WERI-Rb-1 (cell line): Measurements from ENCODE around the gene NBAS.

Source experiments
- DNase-seq: peaks from one replicate; pipeline ENCODE4 v3.0.0-alpha.2; 2020
- H3K27ac ChIP-seq: fragments of 250-450 bp; sonication (Bioruptor Pico); 2 replicates; pipeline ENCODE4 v1.5.1; 2020; ENCODE audit warnings: mild to moderate bottlenecking, moderate library complexity
- H3K27me3 ChIP-seq: fragments of 250-450 bp; sonication (Bioruptor Pico); 2 replicates; pipeline ENCODE4 v1.5.1; 2021; ENCODE audit warnings: mild to moderate bottlenecking, low read depth, moderate library complexity; ENCODE audit not compliant: insufficient read depth, severe bottlenecking
- H3K36me3 ChIP-seq: fragments of 250-450 bp; sonication (Bioruptor Pico); 2 replicates; pipeline ENCODE4 v1.5.1; 2020; ENCODE audit warnings: mild to moderate bottlenecking, moderate library complexity
- H3K4me3 ChIP-seq: 2 replicates; pipeline ENCODE4 v1.5.1; 2011; ENCODE audit warnings: low read depth, mild to moderate bottlenecking, control low read depth, low read length
- H3K9me3 ChIP-seq: fragments of 250-450 bp; sonication (Bioruptor Pico); 2 replicates; pipeline ENCODE4 v1.5.1; 2021; ENCODE audit warnings: mild to moderate bottlenecking, moderate library complexity; ENCODE audit not compliant: severe bottlenecking
- CTCF ChIP-seq: IDR thresholded peaks from 2 replicates; pipeline ENCODE4 v1.5.1; 2011; ENCODE audit warnings: low read depth, mild to moderate bottlenecking, control low read depth, inconsistent platforms, low read length

NBAS gene

GRCh38 chr2:15372019-15372418 is 189.1 kb downstream of the NBAS start:
- peaks cover 5% of the 10 kb centered on the region for H3K36me3 ChIP-seq
- no peaks in the 10 kb centered on the region for H3K9me3 ChIP-seq
- no peaks in the 10 kb centered on the region for H3K27me3 ChIP-seq
- H3K4me3 ChIP-seq, result no peak overlapping the region
- TF ChIP-seq CTCF, result no peak
- DNase-seq, result no peak
- H3K27ac ChIP-seq, result no peak overlapping the region

- peaks cover 5% of the 10 kb centered on the region; the same call in 1 of the 2 replicates for H3K36me3 ChIP-seq
- DNase-seq, result no peak
- TF ChIP-seq CTCF, result no peak
- H3K27ac ChIP-seq, result no peak overlapping the region
- no peaks in the 10 kb centered on the region for H3K9me3 ChIP-seq
- H3K27me3 ChIP-seq, result no peaks in the 10 kb centered on the region
- H3K4me3 ChIP-seq, result no peak overlapping the region
Observed at GRCh38 chr2:15369129-15369528, 192.0 kb downstream of the NBAS start.

- no peak for DNase-seq
- Histone ChIP-seq H3K36me3 (peaks cover 2% of the 10 kb centered on the region; the same call in 1 of the 2 replicates), H3K27me3 (no peaks in the 10 kb centered on the region), H3K27ac (no peak overlapping the region), H3K9me3 (no peaks in the 10 kb centered on the region), H3K4me3 (no peak overlapping the region)
- no peak for TF ChIP-seq CTCF
Observed at GRCh38 chr2:15367715-15368114, 193.4 kb downstream of the NBAS start.

GRCh38 chr2:15367205-15367604 is 193.9 kb downstream of the NBAS start:
- H3K27ac ChIP-seq, result no peak overlapping the region
- no peaks in the 10 kb centered on the region for H3K9me3 ChIP-seq
- peaks cover 2% of the 10 kb centered on the region; the same call in 1 of the 2 replicates for H3K36me3 ChIP-seq
- H3K27me3 ChIP-seq, result no peaks in the 10 kb centered on the region
- TF ChIP-seq CTCF, result no peak
- DNase-seq, result no peak
- no peak overlapping the region for H3K4me3 ChIP-seq

GRCh38 chr2:15365411-15365810 is 195.7 kb downstream of the NBAS start:
- Histone ChIP-seq H3K36me3 (0 out of 2 replicates have a peak, but pooled peaks cover 3% of the 10 kb centered on the region), H3K27me3 (no peaks in the 10 kb centered on the region), H3K4me3 (no peak overlapping the region), H3K27ac (no peak overlapping the region), H3K9me3 (no peaks in the 10 kb centered on the region)
- DNase-seq, result no peak
- TF ChIP-seq CTCF, result no peak

- Histone ChIP-seq H3K27me3 (no peaks in the 10 kb centered on the region), H3K36me3 (0 out of 2 replicates have a peak, but pooled peaks cover 3% of the 10 kb centered on the region), H3K27ac (no peak overlapping the region), H3K9me3 (no peaks in the 10 kb centered on the region), H3K4me3 (no peak overlapping the region)
- TF ChIP-seq CTCF, result no peak
- DNase-seq, result no peak
Observed at GRCh38 chr2:15364561-15364960, 196.6 kb downstream of the NBAS start.
